Skeletal muscle satellite cell (primary cell): ENCODE measurements around the gene HLF.

Experiments
- H3K27me3 ChIP-seq: 2 replicates; pipeline ENCODE4 v1.7.0; 2013; ENCODE audit warnings: low read length; ENCODE audit not compliant: control insufficient read depth, insufficient read depth
- H3K36me3 ChIP-seq: 2 replicates; pipeline ENCODE4 v1.7.0; 2013; ENCODE audit warnings: mild to moderate bottlenecking, control low read depth, low read length; ENCODE audit not compliant: insufficient read depth
- H3K4me1 ChIP-seq: 2 replicates; pipeline ENCODE4 v1.7.0; 2013; ENCODE audit warnings: low read length; ENCODE audit not compliant: control insufficient read depth, insufficient read depth
- H3K4me2 ChIP-seq: 2 replicates; pipeline ENCODE4 v1.7.0; 2013; ENCODE audit warnings: mild to moderate bottlenecking, low read length
- H3K4me3 ChIP-seq: 2 replicates; pipeline ENCODE4 v1.7.0; 2013; ENCODE audit warnings: low read length
- H3K9ac ChIP-seq: 2 replicates; pipeline ENCODE4 v1.7.0; 2013; ENCODE audit warnings: mild to moderate bottlenecking, low read depth, low read length, moderate library complexity
- H3K9me3 ChIP-seq: replicated peaks from 2 replicates; pipeline ENCODE4 v1.7.0; 2013; ENCODE audit warnings: mild to moderate bottlenecking, control low read depth, low read length

The HLF gene

GRCh38 chr17:55296699-55297098 lies 31.9 kb downstream of the HLF start:
- no peaks in the 10 kb centered on the region for H3K4me1 ChIP-seq
- no peaks in the 10 kb centered on the region for H3K9me3 ChIP-seq
- H3K4me2 ChIP-seq, result no peak overlapping the region
- no peaks in the 10 kb centered on the region for H3K36me3 ChIP-seq
- H3K27me3 ChIP-seq, result peaks cover 10% of the 10 kb centered on the region
- H3K4me3 ChIP-seq, result no peak overlapping the region
- no peak overlapping the region for H3K9ac ChIP-seq

DNA sequence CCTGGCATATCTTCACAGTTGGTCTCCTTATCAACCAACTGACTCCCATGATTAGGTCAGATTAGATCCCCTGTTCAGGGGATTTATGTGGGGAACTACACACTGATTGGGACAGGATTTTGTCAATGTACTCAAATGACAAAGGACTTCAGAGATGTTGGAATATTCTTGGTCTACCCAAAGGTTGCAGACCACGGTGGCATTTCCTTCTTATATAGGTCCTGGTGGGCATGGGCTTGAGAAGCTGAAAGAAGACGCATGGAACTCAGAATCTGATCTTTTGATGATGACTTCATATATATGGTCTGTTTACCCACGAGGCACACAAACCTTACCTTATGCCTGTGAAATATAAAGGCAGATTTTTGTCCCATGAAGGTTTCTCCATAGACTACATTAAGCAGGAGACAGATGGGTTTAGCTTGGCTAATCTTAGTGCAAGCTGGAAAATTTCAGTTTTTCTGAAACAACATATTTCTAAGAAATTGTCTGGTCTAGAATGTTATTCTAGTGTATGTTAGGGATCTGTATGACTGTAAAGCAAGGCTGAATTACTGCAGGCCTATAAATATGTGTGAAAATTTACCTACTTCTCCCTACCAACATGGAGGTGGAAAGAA lies 33.5 kb downstream of the HLF start:
- Histone ChIP-seq H3K36me3 (no peaks in the 10 kb centered on the region), H3K9ac (no peak overlapping the region), H3K4me1 (no peaks in the 10 kb centered on the region), H3K27me3 (peaks cover 13% of the 10 kb centered on the region), H3K4me3 (no peak overlapping the region), H3K9me3 (no peaks in the 10 kb centered on the region), H3K4me2 (no peak overlapping the region)

DNA sequence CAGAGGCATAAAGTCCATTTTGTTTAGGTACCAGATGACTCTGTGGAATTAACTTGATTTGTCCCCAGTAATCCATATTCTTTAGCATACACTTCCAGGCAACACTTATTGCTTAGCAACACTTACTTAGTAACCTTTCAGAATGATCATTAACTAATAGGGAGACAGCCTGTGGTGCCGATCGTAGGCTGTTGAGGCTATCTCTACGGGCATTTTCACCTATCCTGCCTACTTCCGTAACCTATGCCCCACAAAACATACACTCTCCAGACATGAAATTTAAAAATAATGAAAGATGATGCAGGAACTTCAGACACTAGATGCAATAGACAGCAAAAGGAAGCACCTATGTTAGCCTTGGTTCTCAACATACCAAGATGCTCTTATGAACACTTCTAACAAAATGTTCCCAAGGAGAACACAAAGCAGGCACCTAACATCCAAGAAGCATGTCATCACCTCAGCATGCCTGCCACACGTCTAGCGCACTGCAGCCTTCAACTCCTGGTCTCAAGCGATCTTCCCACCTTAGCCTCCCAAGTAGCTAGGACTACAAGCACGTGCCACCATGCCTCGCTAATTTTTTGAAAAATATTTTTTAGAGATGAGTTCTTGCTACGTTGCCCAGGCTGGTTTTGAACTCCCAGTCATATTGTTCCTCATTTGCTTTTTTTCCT lies 34.5 kb downstream of the HLF start:
- Histone ChIP-seq H3K4me3 (no peak overlapping the region), H3K9ac (no peak overlapping the region), H3K36me3 (no peaks in the 10 kb centered on the region), H3K9me3 (no peaks in the 10 kb centered on the region), H3K4me2 (no peak overlapping the region), H3K4me1 (no peaks in the 10 kb centered on the region), H3K27me3 (peaks cover 13% of the 10 kb centered on the region)

GRCh38 chr17:55299890-55300289 lies 35.1 kb downstream of the HLF start:
- Histone ChIP-seq H3K4me3 (no peak overlapping the region), H3K9me3 (no peaks in the 10 kb centered on the region), H3K4me1 (no peaks in the 10 kb centered on the region), H3K4me2 (no peak overlapping the region), H3K9ac (no peak overlapping the region), H3K27me3 (peaks cover 13% of the 10 kb centered on the region), H3K36me3 (no peaks in the 10 kb centered on the region)

- Histone ChIP-seq H3K9ac (no peak overlapping the region), H3K4me3 (no peak overlapping the region), H3K4me2 (no peak overlapping the region), H3K36me3 (no peaks in the 10 kb centered on the region), H3K27me3 (peaks cover 13% of the 10 kb centered on the region), H3K9me3 (no peaks in the 10 kb centered on the region), H3K4me1 (no peaks in the 10 kb centered on the region)
Observed at GRCh38 chr17:55300479-55301290, 35.9 kb downstream of the HLF start.

DNA sequence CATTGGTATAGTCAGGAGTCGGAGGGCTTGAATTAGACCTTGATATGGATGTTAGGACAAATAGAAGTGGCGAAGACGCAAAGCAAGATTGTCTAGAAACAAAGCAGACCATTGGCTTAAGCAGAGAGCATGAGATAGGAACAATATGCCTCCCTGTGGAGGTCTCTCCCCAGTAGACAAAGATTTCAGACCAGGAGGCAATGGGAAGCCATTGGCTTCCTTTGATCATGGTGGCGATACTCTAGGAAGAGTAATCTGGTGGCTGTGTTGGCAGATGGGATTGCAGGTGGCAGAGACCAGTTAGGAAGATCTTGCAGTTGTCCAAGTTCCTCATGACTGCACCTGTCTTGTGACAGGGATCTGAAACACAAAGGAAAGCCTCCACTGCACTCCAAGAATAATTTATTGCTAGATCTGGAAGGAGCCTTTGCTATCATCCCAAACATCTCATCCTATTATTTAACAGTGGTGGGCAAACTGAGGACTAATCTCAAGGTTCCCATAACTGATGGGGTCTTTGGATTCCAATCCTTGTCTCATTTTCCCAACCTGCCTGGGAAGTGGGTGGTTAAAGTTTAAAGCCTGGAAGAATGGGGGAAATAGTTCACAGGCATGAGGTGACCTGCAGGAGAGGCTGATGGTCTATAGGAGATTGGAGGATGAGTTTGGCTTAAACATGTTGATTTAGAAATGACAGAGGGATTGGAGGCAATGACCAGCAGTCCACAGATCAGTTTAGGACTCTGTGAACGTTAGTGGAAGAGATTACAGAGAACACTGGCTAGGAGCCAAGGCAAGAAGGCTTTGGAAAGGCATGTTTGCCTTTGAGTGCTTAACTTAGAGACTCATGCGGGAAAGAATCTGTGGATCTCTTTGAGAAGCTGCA lies 37.0 kb downstream of the HLF start:
- Histone ChIP-seq H3K4me3 (no peak overlapping the region), H3K4me1 (no peaks in the 10 kb centered on the region), H3K27me3 (peaks cover 13% of the 10 kb centered on the region), H3K36me3 (no peaks in the 10 kb centered on the region), H3K9ac (no peak overlapping the region), H3K9me3 (no peaks in the 10 kb centered on the region), H3K4me2 (no peak overlapping the region)

GRCh38 chr17:55302407-55302787 lies 37.6 kb downstream of the HLF start:
- Histone ChIP-seq H3K4me1 (no peaks in the 10 kb centered on the region), H3K9me3 (no peaks in the 10 kb centered on the region), H3K4me3 (no peak overlapping the region), H3K36me3 (no peaks in the 10 kb centered on the region), H3K27me3 (peaks cover 13% of the 10 kb centered on the region), H3K4me2 (no peak overlapping the region), H3K9ac (no peak overlapping the region)

DNA sequence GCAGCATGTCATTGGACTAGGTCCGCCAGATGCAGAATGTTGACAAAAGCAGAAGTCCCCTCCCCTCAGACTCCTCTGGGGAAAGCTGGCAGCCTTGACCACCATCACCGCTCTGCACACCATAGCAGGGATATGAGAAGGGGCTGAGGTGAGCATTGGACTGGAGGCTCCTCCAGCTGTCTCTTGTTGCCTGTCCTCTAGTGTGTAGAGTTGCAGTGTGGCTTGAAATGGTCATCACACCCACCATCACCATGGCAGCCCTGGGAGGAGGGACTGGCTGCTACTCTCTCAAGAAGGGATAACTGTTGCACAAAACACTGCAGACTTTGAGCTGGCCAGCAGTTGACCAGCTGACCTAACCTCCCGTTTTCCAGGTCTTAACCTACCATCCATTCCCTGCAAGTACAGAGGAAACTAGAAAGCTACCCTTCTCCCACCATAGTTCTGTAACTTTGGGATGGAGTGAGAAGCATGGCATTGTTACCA lies 38.3 kb downstream of the HLF start:
- H3K4me2 ChIP-seq, result no peak overlapping the region
- H3K4me1 ChIP-seq, result no peaks in the 10 kb centered on the region
- H3K4me3 ChIP-seq, result no peak overlapping the region
- H3K27me3 ChIP-seq, result peaks cover 13% of the 10 kb centered on the region
- no peak overlapping the region for H3K9ac ChIP-seq
- H3K9me3 ChIP-seq, result no peaks in the 10 kb centered on the region
- H3K36me3 ChIP-seq, result no peaks in the 10 kb centered on the region

GRCh38 chr17:55303701-55304145 lies 39.0 kb downstream of the HLF start:
- Histone ChIP-seq H3K9ac (no peak overlapping the region), H3K9me3 (no peaks in the 10 kb centered on the region), H3K4me1 (no peaks in the 10 kb centered on the region), H3K4me2 (no peak overlapping the region), H3K36me3 (no peaks in the 10 kb centered on the region), H3K27me3 (peaks cover 15% of the 10 kb centered on the region), H3K4me3 (no peak overlapping the region)

- Histone ChIP-seq H3K27me3 (peaks cover 18% of the 10 kb centered on the region), H3K4me1 (no peaks in the 10 kb centered on the region), H3K9ac (no peak overlapping the region), H3K9me3 (no peaks in the 10 kb centered on the region), H3K36me3 (no peaks in the 10 kb centered on the region), H3K4me3 (no peak overlapping the region), H3K4me2 (no peak overlapping the region)
Observed at GRCh38 chr17:55304171-55304859, 39.6 kb downstream of the HLF start.
